ENCODE data around the gene PACRG.

DNA sequence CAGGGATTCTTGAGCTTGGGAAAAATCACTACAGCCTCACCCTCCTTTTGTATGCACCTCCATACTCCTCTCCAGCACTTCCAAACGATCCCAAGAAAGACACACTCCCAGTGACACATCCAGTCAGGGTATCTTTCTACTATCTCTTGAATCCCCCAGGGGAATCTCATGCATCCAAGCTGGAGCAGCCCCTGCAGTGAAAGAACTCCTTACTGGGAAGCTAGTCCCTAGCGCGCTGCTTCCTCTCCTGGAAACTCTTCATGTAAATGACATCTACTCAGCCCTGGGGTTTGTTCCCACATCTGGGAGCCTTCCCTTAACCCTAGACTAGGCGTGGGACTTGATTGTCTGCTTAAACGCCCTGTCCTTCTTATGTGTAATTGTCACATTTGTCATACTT is 357.7 kb downstream of the PACRG start:
- TF ChIP-seq, protein P1, sequence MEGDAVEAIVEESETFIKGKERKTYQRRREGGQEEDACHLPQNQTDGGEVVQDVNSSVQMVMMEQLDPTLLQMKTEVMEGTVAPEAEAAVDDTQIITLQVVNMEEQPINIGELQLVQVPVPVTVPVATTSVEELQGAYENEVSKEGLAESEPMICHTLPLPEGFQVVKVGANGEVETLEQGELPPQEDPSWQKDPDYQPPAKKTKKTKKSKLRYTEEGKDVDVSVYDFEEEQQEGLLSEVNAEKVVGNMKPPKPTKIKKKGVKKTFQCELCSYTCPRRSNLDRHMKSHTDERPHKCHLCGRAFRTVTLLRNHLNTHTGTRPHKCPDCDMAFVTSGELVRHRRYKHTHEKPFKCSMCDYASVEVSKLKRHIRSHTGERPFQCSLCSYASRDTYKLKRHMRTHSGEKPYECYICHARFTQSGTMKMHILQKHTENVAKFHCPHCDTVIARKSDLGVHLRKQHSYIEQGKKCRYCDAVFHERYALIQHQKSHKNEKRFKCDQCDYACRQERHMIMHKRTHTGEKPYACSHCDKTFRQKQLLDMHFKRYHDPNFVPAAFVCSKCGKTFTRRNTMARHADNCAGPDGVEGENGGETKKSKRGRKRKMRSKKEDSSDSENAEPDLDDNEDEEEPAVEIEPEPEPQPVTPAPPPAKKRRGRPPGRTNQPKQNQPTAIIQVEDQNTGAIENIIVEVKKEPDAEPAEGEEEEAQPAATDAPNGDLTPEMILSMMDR (IDR thresholded peaks at IDR 0.05) = no peak
- TF ChIP-seq EZH2phosphoT487 (IDR thresholded peaks at IDR 0.05; ENCODE audit: borderline replicate concordance, low read depth) (no peak), EP300 (IDR thresholded peaks at IDR 0.05; ENCODE audit: borderline replicate concordance in 1 of 2, low read depth in 1 of 2, low read length in 1 of 2) (no peak), SMC3 (IDR thresholded peaks at IDR 0.05; ENCODE audit: low read depth, low read length) (no peak), POLR2AphosphoS5 (IDR thresholded peaks at IDR 0.05; ENCODE audit: low read depth, low read length) (no peak), JUND (IDR thresholded peaks at IDR 0.05) (no peak), SIN3A (IDR thresholded peaks at IDR 0.05; ENCODE audit: borderline replicate concordance, low read depth, low read length) (no peak), MXI1 (IDR thresholded peaks at IDR 0.05; ENCODE audit: low read depth, low read length) (no peak), FOSL2 (IDR thresholded peaks at IDR 0.05; ENCODE audit: borderline replicate concordance, low read depth) (no peak), ELF1 (IDR thresholded peaks at IDR 0.05) (no peak), RAD21 (IDR thresholded peaks at IDR 0.05; ENCODE audit: low read length) (no peak)
- TF ChIP-seq, protein P2, sequence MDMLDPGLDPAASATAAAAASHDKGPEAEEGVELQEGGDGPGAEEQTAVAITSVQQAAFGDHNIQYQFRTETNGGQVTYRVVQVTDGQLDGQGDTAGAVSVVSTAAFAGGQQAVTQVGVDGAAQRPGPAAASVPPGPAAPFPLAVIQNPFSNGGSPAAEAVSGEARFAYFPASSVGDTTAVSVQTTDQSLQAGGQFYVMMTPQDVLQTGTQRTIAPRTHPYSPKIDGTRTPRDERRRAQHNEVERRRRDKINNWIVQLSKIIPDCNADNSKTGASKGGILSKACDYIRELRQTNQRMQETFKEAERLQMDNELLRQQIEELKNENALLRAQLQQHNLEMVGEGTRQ (IDR thresholded peaks at IDR 0.05; ENCODE audit: borderline replicate concordance, low read depth, low read length) = no peak
- TF ChIP-seq, protein P3, sequence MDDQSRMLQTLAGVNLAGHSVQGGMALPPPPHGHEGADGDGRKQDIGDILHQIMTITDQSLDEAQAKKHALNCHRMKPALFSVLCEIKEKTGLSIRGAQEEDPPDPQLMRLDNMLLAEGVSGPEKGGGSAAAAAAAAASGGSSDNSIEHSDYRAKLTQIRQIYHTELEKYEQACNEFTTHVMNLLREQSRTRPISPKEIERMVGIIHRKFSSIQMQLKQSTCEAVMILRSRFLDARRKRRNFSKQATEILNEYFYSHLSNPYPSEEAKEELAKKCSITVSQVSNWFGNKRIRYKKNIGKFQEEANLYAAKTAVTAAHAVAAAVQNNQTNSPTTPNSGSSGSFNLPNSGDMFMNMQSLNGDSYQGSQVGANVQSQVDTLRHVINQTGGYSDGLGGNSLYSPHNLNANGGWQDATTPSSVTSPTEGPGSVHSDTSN (IDR thresholded peaks at IDR 0.05) = no peak
- TF ChIP-seq, protein P4, sequence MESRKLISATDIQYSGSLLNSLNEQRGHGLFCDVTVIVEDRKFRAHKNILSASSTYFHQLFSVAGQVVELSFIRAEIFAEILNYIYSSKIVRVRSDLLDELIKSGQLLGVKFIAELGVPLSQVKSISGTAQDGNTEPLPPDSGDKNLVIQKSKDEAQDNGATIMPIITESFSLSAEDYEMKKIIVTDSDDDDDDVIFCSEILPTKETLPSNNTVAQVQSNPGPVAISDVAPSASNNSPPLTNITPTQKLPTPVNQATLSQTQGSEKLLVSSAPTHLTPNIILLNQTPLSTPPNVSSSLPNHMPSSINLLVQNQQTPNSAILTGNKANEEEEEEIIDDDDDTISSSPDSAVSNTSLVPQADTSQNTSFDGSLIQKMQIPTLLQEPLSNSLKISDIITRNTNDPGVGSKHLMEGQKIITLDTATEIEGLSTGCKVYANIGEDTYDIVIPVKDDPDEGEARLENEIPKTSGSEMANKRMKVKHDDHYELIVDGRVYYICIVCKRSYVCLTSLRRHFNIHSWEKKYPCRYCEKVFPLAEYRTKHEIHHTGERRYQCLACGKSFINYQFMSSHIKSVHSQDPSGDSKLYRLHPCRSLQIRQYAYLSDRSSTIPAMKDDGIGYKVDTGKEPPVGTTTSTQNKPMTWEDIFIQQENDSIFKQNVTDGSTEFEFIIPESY (IDR thresholded peaks at IDR 0.05; ENCODE audit: borderline replicate concordance, low read depth) = no peak
